Ovary (tissue), 9 donors: Measurements from ENCODE around the gene RFX8. TPM values are rescaled to one million over a fixed set of nuclear protein-coding genes. Genes with fewer than 3 reads are reported as not detected.

ENCODE experiments used
- DNase-seq, 5 donors: peaks; one replicate each; pipeline ENCODE4 v3.0.0-alpha.2; 2019 to 2020
- H3K27ac ChIP-seq, 2 donors: fragments of 200-600 bp; one replicate each; pipeline versions ENCODE4 v1.5.1 to v1.8.0; 2019 to 2022
- H3K27me3 ChIP-seq: fragments of 200-600 bp; one replicate; pipeline ENCODE4 v1.8.0; 2022
- H3K36me3 ChIP-seq: fragments of 200-600 bp; sonication (generic); one replicate; pipeline ENCODE4 v1.5.1; 2019
- H3K4me1 ChIP-seq: one replicate; pipeline ENCODE4 v1.8.1; 2013; ENCODE audit warnings: mild to moderate bottlenecking, moderate library complexity; ENCODE audit not compliant: insufficient read depth
- H3K4me3 ChIP-seq: fragments of 200-600 bp; sonication (generic); one replicate; pipeline ENCODE4 v1.5.1; 2017
- H3K9me3 ChIP-seq, 2 donors: fragments of 200-600 bp in 1 of 2; sonication (generic) in 1 of 2; one replicate each; pipeline versions ENCODE4 v1.5.1 to v1.8.1; 2013 to 2019; ENCODE audit warnings: mild to moderate bottlenecking in 1 of 2, moderate library complexity in 1 of 2
- CTCF ChIP-seq, 3 donors: fragments of 450-650 bp in 2 of 3; fragments of 200-600 bp in 1 of 3; IDR thresholded peaks; one replicate each; pipeline versions ENCODE4 v1.5.1 to v1.8.0; 2016 to 2022; ENCODE audit warnings: antibody characterized with exemption in 3 of 3, mild to moderate bottlenecking in 1 of 3
- EP300 ChIP-seq: sonication (generic); formaldehyde crosslinking; IDR thresholded peaks from one replicate; pipeline ENCODE4 v1.6.1; 2017; ENCODE audit warnings: antibody characterized with exemption
- POLR2A ChIP-seq: fragments of 450-650 bp; IDR thresholded peaks from one replicate; pipeline ENCODE4 v1.6.1; 2017; ENCODE audit warnings: antibody characterized with exemption, mild to moderate bottlenecking, moderate library complexity
- WGBS, 3 donors: extraction: QIAGEN DNeasy Blood & Tissue Kit in 1 of 3; methylation state at CpG; one replicate each; pipeline versions ENCODE4 v1.1.5 to v1.1.7; 2013 to 2017; 5-methylcytosine and 5-hydroxymethylcytosine counted together
- intact Hi-C, 4 donors: fragments of 100-400 bp; cut with DNase I; formaldehyde crosslinking; loops; one replicate each; pipeline versions ENCODE4 v1.11.0 to v1.15.1; 2022 to 2023
- polyA plus RNA-seq, 2 donors: library from polyadenylated mRNA; stranded (reverse); fragments of 200-250 nt in 1 of 2; fragments of 350-450 nt in 1 of 2; fragmentation: Illumina TruSeq in 1 of 2; extraction: RNeasy Lipid Tissue Mini Kit (QIAGEN cat#74804) in 1 of 2; gene quantifications; one replicate each; pipeline ENCODE4 v1.2.3, GENCODE V29; 2013 to 2014
- total RNA-seq, 7 donors: library from RNA; depleted of rRNA in 2 of 7; stranded (reverse); fragments of >200 nt in 2 of 7; fragmentation: NEBNext Ultra II Directional in 3 of 7; extraction: Animal tissue kit (Norgen Biotek cat#: 25700) in 3 of 7; gene quantifications; one replicate each; pipeline versions ENCODE4 v1.1.0 to v1.2.4, GENCODE V29; 2016 to 2023
- donor health status: DM: no; HTN: no; CAD: no; lungs with moderate emphysema.
- donor health status: DM: no; HTN: no; CAD: no.
- donor health status: Bipolar disorder and iron deficiency.
- donor health status: DM: yes; HTN: yes; CAD: no.
- donor health status: DM: no; HTN: no; CAD: no.
- donor health status: DM: yes; HTN: yes; CAD: no.

Gene RFX8
- total and polyA plus RNA-seq, 9 donors = 0.05 to 1.7 (median 0.38) TPM

- intact Hi-C loops = no loop called here
- Histone ChIP-seq H3K9me3 (no peaks in the 10 kb centered on the region), H3K4me3 (no peak overlapping the region), H3K4me1 (no peaks in the 10 kb centered on the region), H3K27ac (no peak overlapping the region), H3K27me3 (no peaks in the 10 kb centered on the region), H3K36me3 (no peaks in the 10 kb centered on the region)
- 63 to 67% (median 64%) methylated on average over 7 of the region's 7 CpGs for WGBS, 3 donors
- DNase-seq = no peak
- TF ChIP-seq POLR2A (no peak), EP300 (no peak), CTCF (IDR thresholded peaks at IDR 0.05) (no peak)
These were observed 124.8 kb downstream of the RFX8 start for GRCh38 chr2:101349893-101350662.

GRCh38 chr2:101348883-101349282 lies 126.0 kb downstream of the RFX8 start:
- Histone ChIP-seq H3K9me3 (no peaks in the 10 kb centered on the region), H3K36me3 (no peaks in the 10 kb centered on the region), H3K27me3 (no peaks in the 10 kb centered on the region), H3K4me1 (no peaks in the 10 kb centered on the region), H3K4me3 (no peak overlapping the region), H3K27ac (no peak overlapping the region)
- TF ChIP-seq EP300 = no peak
- TF ChIP-seq CTCF (IDR thresholded peaks at IDR 0.05) = no peak
- no peak for TF ChIP-seq POLR2A
- 73 to 95% (median 80%) methylated on average over 1 of the region's 1 CpG for WGBS, 3 donors
- no peak for DNase-seq
- intact Hi-C loops = no loop called here

Other genes with a start within 250 kb of the RFX8 start
- 10 to 100 TPM; 17.6 to 26.9 (median 21.0) TPM for gene CNOT11, start 222.2 kb downstream of the RFX8 start, total RNA-seq
- 10 to 100 TPM; 11.5 to 55.1 TPM for gene CNOT11, start 222.2 kb downstream of the RFX8 start, polyA plus RNA-seq
- 10 to 100 TPM; 28.1 to 62.5 (median 45.3) TPM for gene RNF149, start 166.4 kb downstream of the RFX8 start, total RNA-seq
- gene RNF149, start 166.4 kb downstream of the RFX8 start, polyA plus RNA-seq = 10 to 100 TPM; 20.3 to 45.7 TPM
- gene CREG2, start 87.6 kb downstream of the RFX8 start, total RNA-seq = under 1 TPM in 6 of 7 donors, not detected in 1; 0.05 to 0.57 (median 0.36) TPM
- gene CREG2, start 87.6 kb downstream of the RFX8 start, polyA plus RNA-seq = under 1 TPM; 0.04 to 0.05 TPM
- 10 to 100 TPM; 38.4 to 60.9 (median 49.7) TPM for gene MAP4K4, start 222.6 kb upstream of the RFX8 start, total RNA-seq
- 10 to 100 TPM; 23.9 to 55.5 TPM for gene MAP4K4, start 222.6 kb upstream of the RFX8 start, polyA plus RNA-seq